Prostate gland (tissue), 2 donors: ENCODE data around the gene C3orf70. TPM values are rescaled to one million over a fixed set of nuclear protein-coding genes. Genes with fewer than 3 reads are reported as not detected.

Source experiments
- DNase-seq: peaks from one replicate; pipeline ENCODE4 v3.0.0-alpha.2; 2019; ENCODE audit warnings: low spot score
- H3K27ac ChIP-seq, 2 donors: fragments of 200-600 bp; sonication (generic); 2 replicates each; pipeline ENCODE4 v1.5.1; 2017 to 2019
- H3K27me3 ChIP-seq: fragments of 200-600 bp; sonication (generic); replicated peaks from 2 replicates; pipeline ENCODE4 v1.5.1; 2019; ENCODE audit not compliant: insufficient read depth
- H3K36me3 ChIP-seq, 2 donors: fragments of 200-600 bp; sonication (generic); 1 replicate in 1 of 2; 2 replicates in 1 of 2; pipeline versions ENCODE4 v1.5.1 to v1.8.1; 2017 to 2019
- H3K4me1 ChIP-seq: fragments of 200-600 bp; sonication (generic); replicated peaks from 2 replicates; pipeline ENCODE4 v1.5.1; 2019
- H3K4me3 ChIP-seq, 2 donors: fragments of 200-600 bp; sonication (generic); 2 replicates each; pipeline ENCODE4 v1.5.1; 2017 to 2019
- H3K9me3 ChIP-seq: fragments of 200-600 bp; sonication (generic); 2 replicates; pipeline ENCODE4 v1.5.1; 2017
- POLR2A ChIP-seq: fragments of 450-650 bp; IDR thresholded peaks from one replicate; pipeline ENCODE4 v1.6.1; 2016; ENCODE audit warnings: antibody characterized with exemption, mild to moderate bottlenecking
- POLR2AphosphoS5 ChIP-seq: sonication (generic); formaldehyde crosslinking; IDR thresholded peaks from one replicate; pipeline ENCODE4 v1.6.1; 2017; ENCODE audit warnings: antibody characterized with exemption
- WGBS: methylation state at CpG from one replicate; pipeline ENCODE4 v1.1.5; 2018; 5-methylcytosine and 5-hydroxymethylcytosine counted together
- intact Hi-C: fragments of 100-400 bp; cut with DNase I; formaldehyde crosslinking; loops from one replicate; pipeline ENCODE4 v1.14.2; 2022
- total RNA-seq, 2 donors: library from RNA; depleted of rRNA; stranded (reverse); fragments of >200 nt; gene quantifications; one replicate each; pipeline ENCODE4 v1.1.0, GENCODE V29; 2016
- TF ChIP-seq, protein P1 (sequence below), 4 experiments: fragments of 200-600 bp in 2 of 4; fragments of 450-650 bp in 2 of 4; sonication (generic) in 2 of 4; IDR thresholded peaks; 1 replicate in 3 of 4; 2 replicates in 1 of 4; pipeline ENCODE4 v1.5.1; 2016 to 2019; ENCODE audit warnings: antibody characterized with exemption in 4 of 4, mild to moderate bottlenecking in 2 of 4, moderate library complexity in 2 of 4

Gene C3orf70
- total RNA-seq, 2 donors from 2014 or later, result 5.7 to 21.2 TPM

DNA sequence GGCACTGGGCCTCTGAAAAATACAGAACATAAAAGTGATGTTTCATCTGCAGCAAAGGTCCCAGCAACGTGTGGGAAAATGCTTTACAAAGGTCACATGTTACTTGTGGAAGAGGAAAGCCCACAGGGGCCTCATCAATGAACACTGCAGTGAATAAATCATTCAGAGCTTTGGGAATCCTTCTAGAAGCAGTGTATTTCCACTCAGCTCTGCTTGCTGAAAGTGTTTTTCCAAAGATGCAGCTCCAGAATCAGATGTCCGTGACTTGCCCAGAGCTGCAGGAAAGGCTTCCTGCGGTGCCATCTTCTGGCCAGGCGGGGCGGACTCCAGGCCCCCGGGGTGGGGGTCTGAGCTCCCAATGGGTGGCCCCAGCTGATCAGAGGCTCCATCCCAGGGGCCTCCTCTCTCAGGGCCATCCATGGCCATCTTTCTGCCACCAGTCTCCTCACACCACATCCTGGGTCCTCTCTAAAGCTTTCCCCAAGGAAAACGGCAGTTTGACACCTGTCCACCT, 81.5 kb downstream of the C3orf70 start:
- no peak for DNase-seq
- TF ChIP-seq, protein P1, sequence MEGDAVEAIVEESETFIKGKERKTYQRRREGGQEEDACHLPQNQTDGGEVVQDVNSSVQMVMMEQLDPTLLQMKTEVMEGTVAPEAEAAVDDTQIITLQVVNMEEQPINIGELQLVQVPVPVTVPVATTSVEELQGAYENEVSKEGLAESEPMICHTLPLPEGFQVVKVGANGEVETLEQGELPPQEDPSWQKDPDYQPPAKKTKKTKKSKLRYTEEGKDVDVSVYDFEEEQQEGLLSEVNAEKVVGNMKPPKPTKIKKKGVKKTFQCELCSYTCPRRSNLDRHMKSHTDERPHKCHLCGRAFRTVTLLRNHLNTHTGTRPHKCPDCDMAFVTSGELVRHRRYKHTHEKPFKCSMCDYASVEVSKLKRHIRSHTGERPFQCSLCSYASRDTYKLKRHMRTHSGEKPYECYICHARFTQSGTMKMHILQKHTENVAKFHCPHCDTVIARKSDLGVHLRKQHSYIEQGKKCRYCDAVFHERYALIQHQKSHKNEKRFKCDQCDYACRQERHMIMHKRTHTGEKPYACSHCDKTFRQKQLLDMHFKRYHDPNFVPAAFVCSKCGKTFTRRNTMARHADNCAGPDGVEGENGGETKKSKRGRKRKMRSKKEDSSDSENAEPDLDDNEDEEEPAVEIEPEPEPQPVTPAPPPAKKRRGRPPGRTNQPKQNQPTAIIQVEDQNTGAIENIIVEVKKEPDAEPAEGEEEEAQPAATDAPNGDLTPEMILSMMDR (IDR thresholded peaks at IDR 0.05), result no peak
- TF ChIP-seq POLR2A (no peak), POLR2AphosphoS5 (no peak)
- Histone ChIP-seq H3K4me3 (no peak overlapping the region), H3K27ac (no peak overlapping the region), H3K27me3 (no peaks in the 10 kb centered on the region), H3K36me3 (no peaks in the 10 kb centered on the region), H3K4me1 (no peaks in the 10 kb centered on the region), H3K9me3 (no peaks in the 10 kb centered on the region)
- 66% methylated on average over 5 of the region's 7 CpGs for WGBS
- intact Hi-C loops, result no loop called here

- TF ChIP-seq POLR2A (no peak), POLR2AphosphoS5 (no peak)
- TF ChIP-seq, protein P1 (IDR thresholded peaks at IDR 0.05), result no peak
- no peak overlapping the region for H3K4me3 ChIP-seq
- DNase-seq, result no peak
- intact Hi-C loops, result no loop called here
- H3K9me3 ChIP-seq, result no peaks in the 10 kb centered on the region
- H3K27me3 ChIP-seq, result no peaks in the 10 kb centered on the region
- 78% methylated on average over 22 of the region's 22 CpGs for WGBS
- H3K36me3 ChIP-seq, result no peaks in the 10 kb centered on the region
- H3K27ac ChIP-seq, result no peak overlapping the region
- no peaks in the 10 kb centered on the region for H3K4me1 ChIP-seq
Measured at GRCh38 chr3:185070491-185071286, 82.2 kb downstream of the C3orf70 start.

- H3K36me3 ChIP-seq, result no peaks in the 10 kb centered on the region
- H3K9me3 ChIP-seq, result no peaks in the 10 kb centered on the region
- no peak overlapping the region for H3K27ac ChIP-seq
- WGBS, result 68% methylated on average over 28 of the region's 28 CpGs
- intact Hi-C loops, result no loop called here
- DNase-seq, result no peak
- no peak overlapping the region for H3K4me3 ChIP-seq
- H3K4me1 ChIP-seq, result no peaks in the 10 kb centered on the region
- TF ChIP-seq, protein P1 (IDR thresholded peaks at IDR 0.05), result no peak
- TF ChIP-seq POLR2AphosphoS5 (no peak), POLR2A (no peak)
- H3K27me3 ChIP-seq, result no peaks in the 10 kb centered on the region
Measured at GRCh38 chr3:185069037-185070030, 83.5 kb downstream of the C3orf70 start.

DNA sequence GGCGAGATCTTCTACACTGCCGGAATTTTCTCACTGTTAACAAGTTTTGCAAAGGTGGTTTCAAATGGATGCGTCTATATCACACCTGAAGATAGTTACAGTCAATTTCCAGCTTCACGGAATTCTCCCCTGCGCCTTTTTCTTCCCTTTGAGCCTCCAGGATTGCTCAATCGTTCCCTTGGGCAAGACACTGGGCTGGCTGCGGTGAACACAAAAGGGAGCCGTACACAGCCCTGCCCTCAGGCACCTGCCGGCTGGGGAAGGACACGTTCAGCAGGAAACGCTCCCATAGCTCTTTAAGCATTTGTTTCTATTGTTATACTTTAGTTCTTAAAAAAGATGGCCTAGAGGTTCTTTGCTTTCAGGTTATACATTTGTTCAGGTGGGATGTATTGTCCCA, 85.7 kb downstream of the C3orf70 start:
- H3K4me3 ChIP-seq, result no peak overlapping the region
- H3K36me3 ChIP-seq, result no peaks in the 10 kb centered on the region
- no peak for DNase-seq
- no peaks in the 10 kb centered on the region for H3K4me1 ChIP-seq
- 89% methylated on average over 11 of the region's 11 CpGs for WGBS
- no peak for TF ChIP-seq POLR2A
- TF ChIP-seq, protein P1 (IDR thresholded peaks at IDR 0.05), result no peak
- no peak for TF ChIP-seq POLR2AphosphoS5
- no peaks in the 10 kb centered on the region for H3K9me3 ChIP-seq
- H3K27ac ChIP-seq, result no peak overlapping the region
- H3K27me3 ChIP-seq, result no peaks in the 10 kb centered on the region
- intact Hi-C loops, result no loop called here
